Heart right ventricle (tissue), 16 donors: ENCODE results near the gene VKORC1L1. TPM values are rescaled to one million over a fixed set of nuclear protein-coding genes. Genes with fewer than 3 reads are reported as not detected.
A peak's percentile ranks its signal among the peaks of the same experiment; 100 is the strongest.
"Not testable (repeated sequence)": the region's sequence is repeated elsewhere in the genome, so short reads cannot be mapped to it uniquely, and the experiment has no call there.

ENCODE experiments used
- ATAC-seq, 8 donors: fragments of 200-7000 bp; cut with Tn5 transposase; one replicate each; pipeline ENCODE4 v1.9.1; 2020; ENCODE audit warnings: mild to moderate bottlenecking in 8 of 8, moderate library complexity in 8 of 8, moderate number of reproducible peaks in 1 of 8
- DNase-seq, 2 donors: peaks; one replicate each; pipeline ENCODE4 v3.0.0-alpha.2; 2020
- H3K27ac ChIP-seq, 10 donors: fragments of 200-600 bp; sonication (generic) in 2 of 10; one replicate each; pipeline versions ENCODE4 v1.5.0 to v1.8.0; 2020 to 2022; ENCODE audit warnings: mild to moderate bottlenecking in 3 of 10
- H3K27me3 ChIP-seq, 7 donors: fragments of 200-600 bp; one replicate each; pipeline ENCODE4 v1.8.0; 2021 to 2022; ENCODE audit warnings: mild to moderate bottlenecking in 2 of 7
- H3K36me3 ChIP-seq, 9 donors: fragments of 200-600 bp; sonication (generic) in 1 of 9; one replicate each; pipeline versions ENCODE4 v1.5.0 to v1.8.0; 2020 to 2022; ENCODE audit warnings: mild to moderate bottlenecking in 2 of 9
- H3K4me1 ChIP-seq, 9 donors: fragments of 200-600 bp; sonication (generic) in 1 of 9; one replicate each; pipeline versions ENCODE4 v1.5.0 to v1.8.0; 2020 to 2022; ENCODE audit warnings: mild to moderate bottlenecking in 4 of 9
- H3K4me3 ChIP-seq, 10 donors: fragments of 200-600 bp; sonication (generic) in 2 of 10; one replicate each; pipeline versions ENCODE4 v1.5.0 to v1.8.0; 2020 to 2022; ENCODE audit warnings: mild to moderate bottlenecking in 7 of 10, moderate library complexity in 2 of 10
- H3K9me3 ChIP-seq, 11 donors: fragments of 200-600 bp in 10 of 11; sonication (generic) in 2 of 11; one replicate each; pipeline versions ENCODE4 v1.5.0 to v1.8.0; 2013 to 2022; ENCODE audit warnings: mild to moderate bottlenecking in 2 of 11, control low read depth in 1 of 11, moderate library complexity in 1 of 11
- WGBS, 2 donors: extraction: QIAGEN DNeasy Blood & Tissue Kit; methylation state at CpG; one replicate each; pipeline ENCODE4 v1.1.7; 2013; ENCODE audit warnings: inconsistent platforms in 1 of 2; 5-methylcytosine and 5-hydroxymethylcytosine counted together
- intact Hi-C, 10 donors: fragments of 100-400 bp; cut with DNase I; formaldehyde crosslinking; loops; one replicate each; pipeline versions ENCODE4 v1.11.1 to v1.14.2; 2022
- long read RNA-seq, 3 donors: library from polyadenylated mRNA; unstranded; transcript quantifications; one replicate each; pipeline ENCODE4 v2.0.0, GENCODE V29; 2020 to 2021
- polyA plus RNA-seq, 2 donors: library from polyadenylated mRNA; stranded (reverse); fragments of 200-250 nt; gene quantifications; one replicate each; pipeline ENCODE4 v1.2.3, GENCODE V29; 2013
- total RNA-seq, 10 donors: library from RNA; stranded (reverse); fragmentation: NEBNext Ultra II Directional in 3 of 10; extraction: Animal tissue kit (Norgen Biotek cat#: 25700) in 3 of 10; gene quantifications; one replicate each; pipeline versions ENCODE4 v1.2.1 to v1.2.4, GENCODE V29; 2021 to 2023
- TF ChIP-seq, protein P1 (sequence below), 9 donors: fragments of 200-600 bp; sonication (generic) in 2 of 9; IDR thresholded peaks; one replicate each; pipeline versions ENCODE4 v1.5.0 to v1.8.0; 2021 to 2022; ENCODE audit warnings: antibody characterized with exemption in 9 of 9, mild to moderate bottlenecking in 5 of 9, moderate library complexity in 1 of 9
- donor health status: Arrhythmogenic right ventricular cardiomyopathy.
- donor health status: ischemic (EF 13 %, LVEDD 7.1; RV severe dilation, severe dysfunction).
- donor health status: healthy with polysubstance abuse.
- donor health status: DM: no; HTN: yes; CAD: no.
- donor health status: DM: no; HTN: no; CAD: no.
- donor health status: ischemic (EF 25% LVEDD 6.9; RV normal size, moderate dysfunction).
- donor health status: ischemic (EF 25% LVEDD 5.7; RV mildly dilated, moderate dysfunction).
- donor health status: healthy.
- donor health status: DM: yes; HTN: yes; CAD: no.
- donor health status: Ischemic cardiomyopathy.
- donor health status: ischemic (EF 35%, LVEDD 5.7; RV mildly dilated, moderate dysfunction).
- donor health status: nonischemic (EF 11% LVEDD 7.7; RV severe dilation, severe dysfunction).
- donor health status: DM: yes; HTN: yes; CAD: no.
- donor health status: PGD.
- donor health status: ischemic (EF 29% LVEDD 5.4; RV normal size, mild dysfunction).
- donor health status: nonischemic (EF 23%, LVEDD 6.1; RV moderate dilation, normal function).

The VKORC1L1 gene
- 10 to 100 TPM; 15.3 to 23.8 (median 17.7) TPM for total RNA-seq
- polyA plus RNA-seq = 10 to 100 TPM in 1 of 2 donors, 1 to 10 TPM in 1; 4.4 to 10.9 TPM
- long read RNA-seq, donor 1, full-length matches to known transcripts = 44 of 57 reads
- long read RNA-seq, donor 1, partial matches to known transcripts = 0 of 57 reads
- long read RNA-seq, donor 1, other reads (novel, unspliced or antisense) = 13 of 57 reads
- long read RNA-seq, donor 2, full-length matches to known transcripts = 38 of 53 reads
- long read RNA-seq, donor 2, partial matches to known transcripts = 0 of 53 reads
- long read RNA-seq, donor 2, other reads (novel, unspliced or antisense) = 15 of 53 reads
- long read RNA-seq, donor 3, full-length matches to known transcripts = 22 of 47 reads
- long read RNA-seq, donor 3, partial matches to known transcripts = 0 of 47 reads
- long read RNA-seq, donor 3, other reads (novel, unspliced or antisense) = 25 of 47 reads

- 0% methylated on average over 17 to 94 of the region's 94 CpGs for WGBS, 2 donors
- intact Hi-C loops = loop anchor here in 5 of 10 donors (10.0 kb wide), 3 partner anchors 62 to 112 kb away; partner anchors contain the start of gene GUSB (in 3 of the 5)
- ATAC-seq = peak; percentile 96 to 99 (median 98)
These were observed at the start of gene VKORC1L1 for GRCh38 chr7:65872776-65873581. VKORC1L1 (plus strand) TSS chr7:65873074; CDS start chr7:65873372, 298 bp downstream.

GRCh38 chr7:65827366-65827765, 45.5 kb upstream of the VKORC1L1 start:
- 93 to 95% methylated on average over 6 of the region's 6 CpGs for WGBS, 2 donors
- intact Hi-C loops = no loop called here

More at GRCh38 chr7:65872776-65873581, at the start of gene VKORC1L1:
- H3K4me3 ChIP-seq = peak within 1 kb of the TSS; percentile 50 to 92 (median 80)
- H3K4me1 ChIP-seq = peaks cover 0 to 32% (median 14%) of the 10 kb centered on the region in 9 donors
- no peaks in the 10 kb centered on the region for H3K27me3 ChIP-seq
- TF ChIP-seq, protein P1, sequence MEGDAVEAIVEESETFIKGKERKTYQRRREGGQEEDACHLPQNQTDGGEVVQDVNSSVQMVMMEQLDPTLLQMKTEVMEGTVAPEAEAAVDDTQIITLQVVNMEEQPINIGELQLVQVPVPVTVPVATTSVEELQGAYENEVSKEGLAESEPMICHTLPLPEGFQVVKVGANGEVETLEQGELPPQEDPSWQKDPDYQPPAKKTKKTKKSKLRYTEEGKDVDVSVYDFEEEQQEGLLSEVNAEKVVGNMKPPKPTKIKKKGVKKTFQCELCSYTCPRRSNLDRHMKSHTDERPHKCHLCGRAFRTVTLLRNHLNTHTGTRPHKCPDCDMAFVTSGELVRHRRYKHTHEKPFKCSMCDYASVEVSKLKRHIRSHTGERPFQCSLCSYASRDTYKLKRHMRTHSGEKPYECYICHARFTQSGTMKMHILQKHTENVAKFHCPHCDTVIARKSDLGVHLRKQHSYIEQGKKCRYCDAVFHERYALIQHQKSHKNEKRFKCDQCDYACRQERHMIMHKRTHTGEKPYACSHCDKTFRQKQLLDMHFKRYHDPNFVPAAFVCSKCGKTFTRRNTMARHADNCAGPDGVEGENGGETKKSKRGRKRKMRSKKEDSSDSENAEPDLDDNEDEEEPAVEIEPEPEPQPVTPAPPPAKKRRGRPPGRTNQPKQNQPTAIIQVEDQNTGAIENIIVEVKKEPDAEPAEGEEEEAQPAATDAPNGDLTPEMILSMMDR (IDR thresholded peaks at IDR 0.05) = no peak
- no peaks in the 10 kb centered on the region for H3K9me3 ChIP-seq
- DNase-seq = peak; percentile 95 to 98
- peaks cover 0 to 11% (median 0%) of the 10 kb centered on the region in 9 donors for H3K36me3 ChIP-seq
- H3K27ac ChIP-seq = peak within 1 kb of the TSS in 9 of 10 donors; percentile 28 to 85 (median 81)

GRCh38 chr7:65832281-65832680, 40.6 kb upstream of the VKORC1L1 start:
- Histone ChIP-seq H3K27me3 (no peaks in the 10 kb centered on the region), H3K4me1 (peaks cover 0 to 4% (median 0%) of the 10 kb centered on the region in 9 donors), H3K27ac (no peak overlapping the region), H3K36me3 (no peaks in the 10 kb centered on the region), H3K9me3 (no peaks in the 10 kb centered on the region), H3K4me3 (no peak overlapping the region)
- DNase-seq = no peak
- 91% methylated on average over 2 of the region's 2 CpGs for WGBS, 2 donors
- intact Hi-C loops = no loop called here
- TF ChIP-seq, protein P1 (IDR thresholded peaks at IDR 0.05) = no peak
- ATAC-seq = no peak

More at GRCh38 chr7:65827366-65827765, 45.5 kb upstream of the VKORC1L1 start:
- Histone ChIP-seq H3K9me3 (no peaks in the 10 kb centered on the region), H3K27me3 (no peaks in the 10 kb centered on the region), H3K36me3 (no peaks in the 10 kb centered on the region), H3K4me3 (no peak overlapping the region), H3K4me1 (no peaks in the 10 kb centered on the region), H3K27ac (no peak overlapping the region)
- ATAC-seq = no peak
- TF ChIP-seq, protein P1 (IDR thresholded peaks at IDR 0.05) = no peak
- no peak for DNase-seq

GRCh38 chr7:65836684-65837083, 36.2 kb upstream of the VKORC1L1 start:
- H3K27ac ChIP-seq, ATAC-seq, DNase-seq, intact Hi-C loops, H3K4me1 ChIP-seq, H3K9me3 ChIP-seq, H3K36me3 ChIP-seq, H3K4me3 ChIP-seq, H3K27me3 ChIP-seq: not testable (repeated sequence)
- WGBS, 2 donors = 96 to 97% methylated on average over 3 of the region's 3 CpGs

DNA sequence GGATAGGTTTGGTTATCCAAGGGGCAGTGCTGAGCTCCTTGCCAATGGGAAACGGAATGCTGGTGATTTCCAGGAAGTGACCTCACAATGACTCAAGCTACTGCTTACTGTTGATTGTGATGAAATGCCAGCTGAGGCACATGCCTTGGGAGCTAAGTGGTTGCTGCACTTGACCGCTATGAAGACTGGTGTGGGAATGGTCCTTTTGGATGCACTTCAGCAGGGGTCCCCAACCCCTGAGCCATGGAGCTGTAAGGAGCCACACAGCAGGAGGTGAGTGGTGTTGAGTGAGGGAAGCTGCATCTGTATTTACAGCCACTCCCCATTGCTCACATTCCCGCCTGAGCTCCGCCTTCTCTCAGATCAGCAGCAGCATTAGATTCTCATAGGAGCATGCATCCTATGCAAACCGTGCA, 35.3 kb upstream of the VKORC1L1 start:
- H3K27me3 ChIP-seq, H3K36me3 ChIP-seq, H3K27ac ChIP-seq, DNase-seq, ATAC-seq, H3K9me3 ChIP-seq, H3K4me1 ChIP-seq, intact Hi-C loops, H3K4me3 ChIP-seq: not testable (repeated sequence)
- 76 to 80% methylated on average over 5 of the region's 5 CpGs for WGBS, 2 donors
